Right hindlimb (tissue), 1 donor: Measurements from ENCODE around the gene B3GAT3.
A peak's percentile ranks its signal among the peaks of the same experiment; 100 is the strongest.
"Not testable (repeated sequence)": the region's sequence is repeated elsewhere in the genome, so short reads cannot be mapped to it uniquely, and the experiment has no call there.

Source experiments
- DNase-seq: peaks from one replicate; pipeline ENCODE4 v3.0.0-alpha.2; 2018

B3GAT3 gene

GRCh38 chr11:62621567-62622470 lies at the start of gene B3GAT3:
B3GAT3 (minus strand) TSS chr11:62621986; CDS start chr11:62621947, 39 bp downstream.
- peak; percentile 98 for DNase-seq

GRCh38 chr11:62671236-62671607 lies 49.4 kb upstream of the B3GAT3 start:
- DNase-seq = no peak

DNA sequence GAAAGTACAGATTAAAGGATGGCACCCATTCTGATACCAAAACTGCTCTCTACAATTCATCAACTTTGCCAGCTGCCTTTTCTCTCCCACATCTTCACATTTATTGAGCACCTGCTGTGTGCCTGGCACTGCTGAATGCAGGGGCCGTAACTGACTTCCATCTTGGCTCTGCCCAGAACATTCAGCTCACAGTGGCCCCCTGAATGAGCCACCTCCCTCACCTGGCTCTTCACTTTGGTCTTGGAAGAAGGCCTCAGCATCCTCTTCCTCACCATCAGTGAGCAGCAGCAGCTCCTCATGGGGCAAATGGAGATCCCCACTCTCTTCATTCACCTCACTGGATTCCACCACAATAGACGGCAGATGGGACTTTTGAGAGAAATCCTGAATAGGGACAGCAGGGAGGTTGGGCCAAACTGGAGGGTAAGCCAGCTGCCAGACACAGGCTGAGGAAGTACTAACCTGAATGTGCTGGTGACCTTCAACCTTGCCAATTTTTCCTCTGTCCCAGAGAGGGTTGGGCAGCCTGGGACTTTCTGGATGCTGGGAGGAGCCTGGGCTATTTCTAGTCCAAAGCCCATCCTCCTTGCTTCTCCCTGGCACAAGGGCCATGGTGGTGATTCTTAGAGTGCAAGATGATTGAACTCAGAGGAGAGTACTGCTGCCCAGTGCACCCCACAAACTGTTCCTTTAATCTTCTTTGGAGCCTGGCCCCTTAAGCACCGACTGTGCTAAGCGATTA lies 47.8 kb upstream of the B3GAT3 start:
- DNase-seq = no peak

DNA sequence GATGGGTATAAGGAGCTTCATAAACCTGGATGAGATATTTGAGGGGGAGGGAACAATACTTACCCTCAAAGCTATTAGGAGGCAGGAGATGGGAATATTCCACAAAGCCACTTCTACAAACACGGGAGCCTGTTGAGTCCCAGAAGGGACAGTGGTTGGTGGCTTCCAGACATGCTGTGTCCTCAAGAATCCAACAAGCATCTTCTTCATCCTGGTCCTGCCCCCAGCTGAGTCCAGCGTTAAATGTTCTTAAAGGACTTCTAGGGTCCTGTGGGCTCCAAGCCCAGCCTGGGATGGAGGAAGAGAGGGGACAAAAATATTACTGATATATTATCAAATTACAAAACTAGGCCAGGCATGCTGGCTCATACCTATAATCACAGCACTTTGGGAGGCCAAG lies 45.7 kb upstream of the B3GAT3 start:
- no peak for DNase-seq

- no peak for DNase-seq
These were observed 44.6 kb upstream of the B3GAT3 start for GRCh38 chr11:62666259-62666926.

GRCh38 chr11:62665599-62666258 lies 43.9 kb upstream of the B3GAT3 start:
- no peak for DNase-seq

GRCh38 chr11:62665075-62665598 lies 43.4 kb upstream of the B3GAT3 start, which contains the start of the genes C11orf98 and CSKMT:
C11orf98 (minus strand) TSS chr11:62665210; CDS start chr11:62665169, 41 bp downstream.
CSKMT (plus strand) TSS chr11:62665312; CDS start chr11:62665880, 568 bp downstream.
- peak; percentile 98 for DNase-seq

DNA sequence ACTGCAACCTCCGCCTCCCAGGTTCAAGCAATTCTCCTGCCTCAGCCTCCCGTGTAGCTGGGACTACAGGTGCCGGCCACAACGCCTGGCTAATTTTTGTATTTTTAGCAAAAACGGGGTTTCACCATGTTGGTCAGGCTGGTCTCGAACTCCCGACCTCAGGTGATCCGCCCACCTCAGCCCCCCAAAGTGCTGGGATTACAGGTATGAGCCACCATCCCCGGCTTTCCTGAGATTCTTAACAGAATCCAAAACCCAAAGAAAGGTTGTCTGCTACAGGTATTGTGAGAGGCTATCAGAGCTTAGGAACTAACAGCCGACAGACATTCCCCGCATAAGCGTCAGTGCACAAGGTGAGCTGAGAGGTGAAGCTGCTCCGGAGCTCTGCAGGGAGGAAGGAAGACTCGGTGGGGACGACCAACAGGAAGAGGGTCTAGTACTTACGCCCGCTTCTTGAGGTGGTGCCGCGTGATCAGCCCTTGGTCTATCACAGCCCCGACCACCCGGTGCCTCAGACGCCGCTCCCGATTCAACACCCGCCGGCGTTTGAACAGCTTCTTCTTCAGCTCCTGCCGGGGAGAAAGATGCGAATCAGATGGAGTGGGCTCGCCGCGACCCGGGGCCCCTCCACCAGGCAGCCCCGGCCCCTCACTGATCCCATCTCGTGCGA lies 42.8 kb upstream of the B3GAT3 start:
- no peak for DNase-seq

DNA sequence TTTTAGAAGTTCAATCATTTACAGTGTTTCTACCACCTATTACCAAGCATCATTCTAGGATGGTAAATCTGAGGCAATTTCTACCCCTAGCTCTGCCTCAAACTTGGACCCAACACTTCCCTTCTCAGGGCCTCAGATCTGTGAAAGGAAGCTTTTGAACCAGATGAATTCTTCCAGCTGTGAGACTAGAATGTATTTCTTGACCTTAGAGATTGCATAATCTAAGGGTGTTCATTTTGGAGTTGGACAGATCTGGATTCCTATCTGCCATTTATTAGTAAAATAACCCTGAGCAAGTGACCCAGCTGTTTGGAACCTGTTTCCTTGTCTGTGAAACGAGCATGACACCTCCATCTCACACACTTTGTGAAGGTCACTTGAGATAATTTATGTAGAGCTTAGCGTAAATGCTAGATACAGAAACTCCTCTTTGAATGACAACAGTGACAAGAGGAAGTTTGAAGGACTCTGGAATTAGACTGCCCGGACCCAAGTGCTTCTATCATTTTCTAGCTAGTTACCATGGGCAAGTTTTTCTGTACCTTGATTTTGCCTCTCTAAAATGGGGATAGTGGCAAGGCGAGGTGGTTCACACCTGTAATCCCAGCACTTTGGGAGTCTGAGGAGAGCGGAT lies 35.1 kb upstream of the B3GAT3 start:
- no peak for DNase-seq

- no peak for DNase-seq
These were observed 32.5 kb upstream of the B3GAT3 start for GRCh38 chr11:62654297-62654696.

DNA sequence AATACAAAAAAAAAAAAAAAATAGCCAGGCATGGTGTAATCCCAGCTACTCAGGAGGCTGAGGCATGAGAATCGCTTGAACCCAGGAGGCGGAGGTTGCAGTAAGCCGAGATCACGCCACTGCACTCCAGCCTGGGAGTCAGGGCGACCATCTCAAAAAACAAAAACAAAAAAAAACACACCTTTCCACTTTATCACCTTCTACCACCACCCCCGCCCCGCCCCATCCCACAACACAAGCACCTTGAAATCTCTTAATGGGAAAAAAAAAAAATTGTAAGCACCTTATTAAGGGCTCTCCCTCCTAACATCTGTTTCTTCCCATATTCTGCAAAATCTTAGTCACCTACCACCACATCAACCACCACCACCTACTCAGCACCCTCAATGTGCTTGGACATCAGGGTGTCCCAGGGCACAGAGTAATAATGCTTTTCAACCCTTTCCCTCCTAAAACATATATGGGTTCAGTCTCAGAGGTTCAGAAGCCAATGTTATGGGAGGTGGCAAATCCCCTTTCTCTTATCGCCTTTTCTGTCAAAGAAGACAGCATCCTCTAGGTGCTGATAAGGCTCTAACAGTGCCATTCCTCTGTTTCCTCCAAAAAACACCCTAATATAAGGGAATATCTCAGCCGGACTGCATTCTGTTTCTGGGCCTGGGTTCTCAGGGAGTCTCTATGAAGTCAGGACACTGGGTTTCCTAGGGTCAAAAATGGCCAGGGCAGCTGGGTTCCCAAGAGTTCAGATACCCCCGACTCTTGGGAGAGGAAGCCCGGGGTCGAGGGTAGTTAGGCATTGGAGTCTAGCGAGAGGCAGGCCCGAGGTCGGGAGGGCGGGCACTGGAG lies 30.6 kb upstream of the B3GAT3 start:
- DNase-seq = no peak

DNA sequence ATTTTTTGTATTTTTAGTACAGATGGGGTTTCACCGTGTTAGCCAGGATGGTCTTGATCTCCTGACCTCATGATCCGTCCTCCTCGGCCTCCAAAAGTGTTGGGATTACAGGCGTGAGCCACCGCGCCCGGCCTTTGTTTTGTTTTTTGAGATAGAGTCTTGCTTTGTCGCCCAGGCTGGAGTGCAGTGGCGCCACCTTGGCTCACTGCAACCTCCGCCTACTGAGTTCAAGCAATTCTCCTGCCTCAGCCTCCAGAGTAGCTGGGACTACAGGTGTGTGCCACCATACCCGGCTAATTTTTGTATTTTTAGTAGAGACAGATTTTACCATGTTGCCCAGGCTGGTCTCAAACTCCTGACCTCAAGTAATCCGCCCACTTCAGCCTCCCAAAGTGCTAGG lies 28.5 kb upstream of the B3GAT3 start:
- not testable (repeated sequence) for DNase-seq

- DNase-seq = no peak
These were observed 27.7 kb upstream of the B3GAT3 start for GRCh38 chr11:62649486-62649885.

DNA sequence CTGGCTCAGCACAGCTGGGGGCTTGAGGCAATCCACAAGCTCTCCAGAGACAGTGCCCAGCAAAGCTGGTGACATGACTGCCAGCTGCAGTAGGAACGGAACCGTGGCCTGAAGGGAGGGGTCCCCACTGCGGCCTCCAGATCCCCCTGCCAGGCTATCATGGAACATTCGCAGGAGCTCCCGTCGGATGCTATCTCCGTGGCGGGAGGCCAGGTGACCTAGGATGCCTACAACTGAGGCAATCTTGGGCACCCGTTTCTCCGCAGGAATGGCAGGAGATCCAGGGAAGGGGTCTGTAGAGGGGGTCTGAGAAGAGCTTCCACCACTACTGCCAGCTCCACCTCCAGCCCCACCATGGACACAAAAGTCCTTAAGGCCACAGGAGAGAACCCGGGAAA lies 27.2 kb upstream of the B3GAT3 start:
- DNase-seq = no peak

GRCh38 chr11:62648185-62648966 lies 26.6 kb upstream of the B3GAT3 start:
- DNase-seq = no peak

DNA sequence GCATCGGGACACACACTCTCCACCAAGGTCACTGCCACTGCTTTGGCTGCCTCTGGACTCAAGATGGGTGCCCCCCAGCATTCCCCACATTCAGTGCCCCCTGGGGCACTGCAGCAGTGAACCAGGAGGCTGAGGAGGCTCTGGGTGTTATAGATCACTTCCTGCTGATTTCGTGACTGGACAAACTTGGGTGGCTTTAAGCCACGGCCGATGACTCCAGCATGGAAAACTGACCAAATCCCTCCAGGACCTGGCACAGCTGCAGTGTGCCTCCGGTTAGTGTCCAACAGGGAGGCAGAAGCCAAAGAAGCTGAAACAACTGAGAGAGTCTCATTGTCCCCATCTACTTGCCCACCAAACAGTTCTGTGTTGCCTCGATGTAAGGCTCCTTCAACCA lies 25.8 kb upstream of the B3GAT3 start:
- DNase-seq = no peak

- DNase-seq = no peak
These were observed 25.2 kb upstream of the B3GAT3 start for GRCh38 chr11:62646825-62647608.

GRCh38 chr11:62645946-62646824 lies 24.4 kb upstream of the B3GAT3 start, which contains the start of gene GANAB:
GANAB (minus strand) TSS chr11:62646613; CDS start chr11:62646599, 14 bp downstream.
- peak; percentile 99 for DNase-seq
